Chondrocyte (in vitro differentiated cells): ENCODE measurements around the gene SEC16A. TPM values are rescaled to one million over a fixed set of nuclear protein-coding genes. Genes with fewer than 3 reads are reported as not detected.

Experiments used
- DNase-seq: peaks from one replicate; pipeline ENCODE4 v3.0.0; 2021; ENCODE audit warnings: mixed read lengths, low spot score
- H3K27ac Mint-ChIP-seq: one replicate; pipeline ENCODE4 v1.8.0; 2021; ENCODE audit warnings: mild to moderate bottlenecking, moderate library complexity, mixed read lengths; ENCODE audit not compliant: unreplicated experiment
- H3K27me3 Mint-ChIP-seq: 2 replicates; pipeline ENCODE4 v1.8.0; 2021; ENCODE audit warnings: low read depth, mixed read lengths
- H3K36me3 Mint-ChIP-seq: 2 replicates; pipeline ENCODE4 v1.8.0; 2021; ENCODE audit warnings: low read depth, mixed read lengths
- H3K4me1 Mint-ChIP-seq: 2 replicates; pipeline ENCODE4 v1.8.0; 2021; ENCODE audit warnings: low read depth, mild to moderate bottlenecking, mixed read lengths
- H3K4me3 Mint-ChIP-seq: one replicate; pipeline ENCODE4 v1.8.0; 2021; ENCODE audit warnings: mild to moderate bottlenecking, moderate library complexity, mixed read lengths; ENCODE audit not compliant: unreplicated experiment
- H3K9me3 Mint-ChIP-seq: 2 replicates; pipeline ENCODE4 v1.8.0; 2021; ENCODE audit warnings: low read depth, mixed read lengths
- total RNA-seq: library from RNA; stranded (reverse); gene quantifications from 3 replicates; pipeline ENCODE4 v1.2.1, GENCODE V29; 2021
- TF ChIP-seq, protein P1 (sequence below): fragments of 200-600 bp; sonication (generic); IDR thresholded peaks from 2 replicates; pipeline ENCODE4 v1.5.0; 2021; ENCODE audit warnings: antibody characterized with exemption, mild to moderate bottlenecking, moderate library complexity

SEC16A gene
- total RNA-seq, 1 donor from 2014 or later, result 91.7 TPM

DNA sequence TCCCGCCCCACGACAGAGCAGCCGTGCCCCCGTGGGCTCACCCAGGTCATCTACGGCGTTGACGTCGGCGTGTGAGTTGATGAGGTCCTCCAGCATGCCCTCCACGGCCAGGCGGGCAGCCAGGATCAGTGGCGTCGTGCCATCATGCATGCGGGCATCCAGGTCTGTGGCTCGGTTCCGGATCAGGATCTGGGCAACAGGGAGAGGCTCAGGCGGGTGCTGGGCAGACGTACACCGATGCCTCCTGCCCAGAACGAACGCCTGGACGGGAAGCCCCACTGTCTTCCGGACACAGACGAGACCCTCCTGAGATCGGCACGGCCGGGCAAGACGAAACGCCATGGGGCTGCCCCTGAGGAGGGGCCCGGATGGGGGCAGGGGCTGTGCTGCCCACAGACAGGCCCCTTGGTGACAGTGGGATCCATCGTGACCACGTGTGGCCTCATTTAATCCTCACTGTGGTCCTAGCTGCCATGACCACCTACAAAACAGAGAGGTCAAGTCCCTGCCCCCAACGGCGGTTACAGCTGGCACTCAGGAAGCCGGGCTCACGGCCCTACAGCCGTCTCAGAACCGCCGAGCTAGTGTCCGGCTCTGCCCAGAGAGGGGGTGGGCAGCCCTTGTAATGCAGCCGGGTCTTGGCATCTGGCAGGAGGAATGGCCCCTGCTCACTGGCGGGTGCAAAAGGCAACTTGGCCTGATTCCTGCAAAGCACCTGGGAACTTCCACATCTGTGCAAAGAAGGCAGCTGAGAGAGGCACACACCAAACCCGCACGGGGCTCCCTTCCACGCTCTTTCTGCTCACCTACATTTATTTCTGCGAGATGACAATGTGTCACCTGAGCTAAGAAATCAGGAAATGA lies 16.5 kb upstream of the SEC16A start:
- Mint-ChIP-seq H3K9me3 (no peaks in the 10 kb centered on the region), H3K36me3 (peaks cover 21% of the 10 kb centered on the region), H3K4me3 (no peak overlapping the region), H3K27me3 (no peaks in the 10 kb centered on the region), H3K4me1 (no peaks in the 10 kb centered on the region), H3K27ac (no peak overlapping the region)
- no peak for DNase-seq
- TF ChIP-seq, protein P1, sequence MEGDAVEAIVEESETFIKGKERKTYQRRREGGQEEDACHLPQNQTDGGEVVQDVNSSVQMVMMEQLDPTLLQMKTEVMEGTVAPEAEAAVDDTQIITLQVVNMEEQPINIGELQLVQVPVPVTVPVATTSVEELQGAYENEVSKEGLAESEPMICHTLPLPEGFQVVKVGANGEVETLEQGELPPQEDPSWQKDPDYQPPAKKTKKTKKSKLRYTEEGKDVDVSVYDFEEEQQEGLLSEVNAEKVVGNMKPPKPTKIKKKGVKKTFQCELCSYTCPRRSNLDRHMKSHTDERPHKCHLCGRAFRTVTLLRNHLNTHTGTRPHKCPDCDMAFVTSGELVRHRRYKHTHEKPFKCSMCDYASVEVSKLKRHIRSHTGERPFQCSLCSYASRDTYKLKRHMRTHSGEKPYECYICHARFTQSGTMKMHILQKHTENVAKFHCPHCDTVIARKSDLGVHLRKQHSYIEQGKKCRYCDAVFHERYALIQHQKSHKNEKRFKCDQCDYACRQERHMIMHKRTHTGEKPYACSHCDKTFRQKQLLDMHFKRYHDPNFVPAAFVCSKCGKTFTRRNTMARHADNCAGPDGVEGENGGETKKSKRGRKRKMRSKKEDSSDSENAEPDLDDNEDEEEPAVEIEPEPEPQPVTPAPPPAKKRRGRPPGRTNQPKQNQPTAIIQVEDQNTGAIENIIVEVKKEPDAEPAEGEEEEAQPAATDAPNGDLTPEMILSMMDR, result no peak

DNA sequence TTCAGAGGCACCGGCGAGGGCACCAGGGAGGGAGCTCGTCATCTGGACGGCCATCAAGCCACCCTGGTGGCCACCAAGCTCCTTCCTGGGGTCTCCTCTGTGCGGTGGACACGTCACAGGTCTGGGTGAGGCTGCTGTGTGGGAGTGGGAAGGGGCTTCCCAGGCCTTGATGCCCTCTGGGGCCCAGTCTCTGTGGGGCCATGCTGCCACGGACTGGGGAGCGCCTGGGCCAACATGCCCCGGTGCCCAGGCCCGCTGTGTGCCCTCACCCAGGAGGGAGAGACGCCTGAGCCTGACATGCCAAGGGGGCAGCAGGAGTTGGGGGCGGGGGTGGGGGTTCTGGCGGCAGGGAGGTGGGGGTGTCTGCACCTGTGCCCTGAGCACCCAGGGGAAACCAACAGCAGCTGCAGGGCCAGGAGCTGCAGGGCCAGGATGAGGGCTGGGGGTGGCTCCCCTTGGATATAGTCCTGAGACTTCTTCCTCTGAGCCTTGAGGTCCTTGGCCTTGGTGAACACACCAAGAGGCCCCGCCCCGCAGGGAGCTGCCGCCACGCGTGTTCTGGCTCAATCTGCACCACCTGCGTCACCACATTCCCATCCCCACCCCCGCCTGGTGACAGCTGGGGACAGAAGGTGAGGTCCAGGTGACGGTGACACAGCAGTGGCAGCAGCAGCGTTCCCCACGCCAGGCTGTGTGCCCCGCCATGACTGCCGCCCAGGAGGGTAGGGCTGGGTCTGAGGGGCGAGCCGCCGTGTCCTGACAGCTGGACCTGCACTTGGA lies 15.3 kb upstream of the SEC16A start:
- no peak for DNase-seq
- TF ChIP-seq, protein P1, result no peak
- H3K27me3 Mint-ChIP-seq, result no peaks in the 10 kb centered on the region

DNA sequence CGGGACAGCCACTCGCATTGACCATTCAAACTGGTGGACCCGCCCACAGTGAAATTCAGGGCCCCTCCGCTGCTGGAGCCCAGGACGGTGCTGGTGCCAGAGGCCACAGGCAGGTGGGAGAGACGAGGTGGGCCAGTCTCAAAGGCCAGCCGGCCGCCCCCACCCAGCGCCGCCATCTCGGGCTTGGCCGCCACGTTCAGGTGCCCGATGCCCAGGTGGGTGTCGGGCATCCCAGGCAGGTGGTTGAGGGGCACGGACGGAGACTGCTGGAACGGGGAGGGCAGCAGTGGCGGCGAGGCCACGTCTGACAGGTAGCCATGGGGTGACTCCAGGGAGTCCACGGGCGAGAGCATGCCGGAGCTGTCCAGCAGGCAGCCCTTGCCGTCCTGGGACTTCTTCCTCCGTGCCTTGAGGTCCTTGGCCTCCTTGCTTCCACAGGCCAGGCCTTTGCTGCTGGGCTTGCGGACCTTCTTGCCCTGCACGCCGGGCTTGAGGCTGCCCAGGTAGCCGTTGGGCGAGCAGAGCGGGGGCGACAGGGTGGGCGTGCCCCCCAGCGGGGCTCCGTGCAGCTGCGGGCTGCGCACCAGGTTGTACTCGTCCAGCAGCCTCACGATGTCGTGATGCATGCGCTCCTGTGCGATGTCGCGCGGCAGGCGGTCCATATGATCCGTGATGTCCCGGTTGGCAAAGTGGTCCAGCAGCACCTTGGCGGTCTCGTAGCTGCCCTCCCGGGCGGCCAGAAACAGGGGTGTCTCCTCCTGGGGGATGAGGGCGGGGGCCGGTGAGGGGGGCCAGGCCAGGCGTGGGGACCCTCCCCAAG lies 14.2 kb upstream of the SEC16A start:
- Mint-ChIP-seq H3K36me3 (peaks cover 16% of the 10 kb centered on the region), H3K27ac (no peak overlapping the region)

More for the DNA sequence above, 15.3 kb upstream of the SEC16A start:
- H3K9me3 Mint-ChIP-seq, result no peaks in the 10 kb centered on the region
- no peaks in the 10 kb centered on the region for H3K4me1 Mint-ChIP-seq
- no peak overlapping the region for H3K27ac Mint-ChIP-seq
- H3K36me3 Mint-ChIP-seq, result peaks cover 19% of the 10 kb centered on the region
- H3K4me3 Mint-ChIP-seq, result no peak overlapping the region

GRCh38 chr9:136496181-136496580 lies 13.3 kb upstream of the SEC16A start:
- DNase-seq, result no peak
- TF ChIP-seq, protein P1, result no peak
- Mint-ChIP-seq H3K27ac (no peak overlapping the region), H3K4me3 (no peak overlapping the region), H3K36me3 (peaks cover 13% of the 10 kb centered on the region), H3K27me3 (no peaks in the 10 kb centered on the region), H3K9me3 (no peaks in the 10 kb centered on the region), H3K4me1 (no peaks in the 10 kb centered on the region)

More for the DNA sequence above, 14.2 kb upstream of the SEC16A start:
- Mint-ChIP-seq H3K4me1 (no peaks in the 10 kb centered on the region), H3K4me3 (no peak overlapping the region), H3K27me3 (no peaks in the 10 kb centered on the region), H3K9me3 (no peaks in the 10 kb centered on the region)
- no peak for DNase-seq
- TF ChIP-seq, protein P1, result no peak
